ENCODE results near the gene GIMAP6. TPM values are rescaled to one million over a fixed set of nuclear protein-coding genes. Genes with fewer than 3 reads are reported as not detected.
"Not testable (repeated sequence)": the region's sequence is repeated elsewhere in the genome, so short reads cannot be mapped to it uniquely, and the experiment has no call there.

The GIMAP6 gene
- 10 to 100 TPM; 14.4 to 68.8 (median 29.4) TPM for total RNA-seq

GRCh38 chr7:150631866-150632864, at the start of gene GIMAP6:
GIMAP6 (minus strand) TSS chr7:150632385; CDS start chr7:150630142, 2,243 bp downstream.
- Histone ChIP-seq H3K4me3 (peak within 1 kb of the TSS in 3 of 4 donors; percentile 11 to 42 (median 41)), H3K36me3 (peaks cover 0 to 7% (median 0%) of the 10 kb centered on the region in 3 donors), H3K4me1 (no peaks in the 10 kb centered on the region), H3K27me3 (no peaks in the 10 kb centered on the region), H3K27ac (peak within 1 kb of the TSS in 3 of 4 donors; percentile 18 to 76 (median 45)), H3K9me3 (no peaks in the 10 kb centered on the region)
- TF ChIP-seq CTCF (IDR thresholded peaks at IDR 0.05) (no peak), EP300 (IDR thresholded peaks at IDR 0.05) (no peak), POLR2A (IDR thresholded peaks at IDR 0.05) (no peak)
- no peak for DNase-seq (ENCODE audit: low spot score in 2 of 2)
- 65 to 75% methylated on average over 9 of the region's 9 CpGs for WGBS, 2 donors

GRCh38 chr7:150680364-150680763, 48.2 kb upstream of the GIMAP6 start:
- not testable (repeated sequence) for H3K9me3 ChIP-seq; H3K4me1 ChIP-seq; H3K27me3 ChIP-seq; H3K36me3 ChIP-seq; H3K27ac ChIP-seq; H3K4me3 ChIP-seq; DNase-seq (ENCODE audit: low spot score in 2 of 2)
- 74 to 79% methylated on average over 2 of the region's 2 CpGs for WGBS, 2 donors

GRCh38 chr7:150678601-150679000, 46.4 kb upstream of the GIMAP6 start:
- 83 to 90% methylated on average over 11 of the region's 11 CpGs for WGBS, 2 donors
- not testable (repeated sequence) for H3K36me3 ChIP-seq; H3K4me3 ChIP-seq; DNase-seq (ENCODE audit: low spot score in 2 of 2); H3K9me3 ChIP-seq; H3K27ac ChIP-seq; H3K27me3 ChIP-seq; H3K4me1 ChIP-seq

GRCh38 chr7:150676854-150677253, 44.7 kb upstream of the GIMAP6 start:
- not testable (repeated sequence) for H3K4me1 ChIP-seq; H3K9me3 ChIP-seq; H3K27ac ChIP-seq; H3K36me3 ChIP-seq; DNase-seq (ENCODE audit: low spot score in 2 of 2); H3K27me3 ChIP-seq; H3K4me3 ChIP-seq
- WGBS, 2 donors = 34 to 51% methylated on average over 3 of the region's 3 CpGs

GRCh38 chr7:150676276-150676675, 44.1 kb upstream of the GIMAP6 start:
- not testable (repeated sequence) for H3K36me3 ChIP-seq; H3K27me3 ChIP-seq; H3K4me1 ChIP-seq; H3K27ac ChIP-seq; DNase-seq (ENCODE audit: low spot score in 2 of 2); H3K9me3 ChIP-seq; H3K4me3 ChIP-seq
- TF ChIP-seq EP300 (IDR thresholded peaks at IDR 0.05) = peak in 1 of 2 donors; percentile 13

- TF ChIP-seq CTCF (IDR thresholded peaks at IDR 0.05) (no peak), POLR2A (IDR thresholded peaks at IDR 0.05) (no peak), EP300 (IDR thresholded peaks at IDR 0.05) (no peak)
- Histone ChIP-seq H3K9me3 (no peaks in the 10 kb centered on the region), H3K4me3 (no peak overlapping the region), H3K36me3 (no peaks in the 10 kb centered on the region), H3K27ac (peak overlapping the region in 1 of 4 donors; percentile 32), H3K27me3 (no peaks in the 10 kb centered on the region), H3K4me1 (peaks cover 0 to 4% (median 0%) of the 10 kb centered on the region in 4 donors)
- DNase-seq (ENCODE audit: low spot score in 2 of 2) = no peak
- WGBS, 2 donors = 62 to 68% methylated on average over 2 of the region's 2 CpGs
Measured at GRCh38 chr7:150675714-150676113, 43.5 kb upstream of the GIMAP6 start.

- not testable (repeated sequence) for H3K36me3 ChIP-seq; H3K27ac ChIP-seq; H3K9me3 ChIP-seq; H3K4me1 ChIP-seq; H3K4me3 ChIP-seq; H3K27me3 ChIP-seq; DNase-seq (ENCODE audit: low spot score in 2 of 2)
- 86 to 87% methylated on average over 7 of the region's 7 CpGs for WGBS, 2 donors
Measured at GRCh38 chr7:150671798-150672585, 39.8 kb upstream of the GIMAP6 start.

Measured in tibial nerve (tissue), 4 donors.